Endometrial microvascular endothelial cells (primary cell): ENCODE results near the gene SENP8. TPM values are rescaled to one million over a fixed set of nuclear protein-coding genes. Genes with fewer than 3 reads are reported as not detected.

Source experiments
- in situ Hi-C: cut with HindIII; loops from 2 replicates; pipeline ENCODE4 v1.10.0; 2017; ENCODE audit warnings: low sequenced_read_pairs, low pct_unique_long_range_greater_than_20kb; ENCODE audit errors: inconsistent ontology term
- total RNA-seq: library from RNA; depleted of rRNA; stranded (reverse); fragments of >200 nt; gene quantifications from one replicate; pipeline ENCODE4 v1.2.3, GENCODE V29; 2015; ENCODE audit errors: inconsistent ontology term

SENP8 gene
- total RNA-seq, 1 donor from 2014 or later = 2.0 TPM

DNA sequence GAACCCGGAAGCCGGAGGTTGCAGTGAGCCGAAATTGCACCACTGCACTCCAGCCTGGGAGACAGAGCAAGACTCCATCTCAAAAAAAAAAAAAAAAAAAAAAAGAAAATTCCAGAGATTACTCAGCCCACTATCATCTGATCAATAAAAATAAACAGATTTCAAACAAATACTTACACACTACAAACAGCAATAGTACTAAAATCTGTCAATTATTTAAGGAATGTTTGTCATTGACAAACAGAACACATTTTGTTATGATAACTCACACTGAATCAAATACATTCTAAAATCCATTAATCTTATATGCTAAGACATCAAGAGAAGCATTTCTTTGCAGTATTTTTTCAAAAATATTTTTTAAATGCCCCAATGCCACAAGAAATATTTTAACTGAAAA is 7.8 kb upstream of the SENP8 start:
- in situ Hi-C loops = no loop called here

DNA sequence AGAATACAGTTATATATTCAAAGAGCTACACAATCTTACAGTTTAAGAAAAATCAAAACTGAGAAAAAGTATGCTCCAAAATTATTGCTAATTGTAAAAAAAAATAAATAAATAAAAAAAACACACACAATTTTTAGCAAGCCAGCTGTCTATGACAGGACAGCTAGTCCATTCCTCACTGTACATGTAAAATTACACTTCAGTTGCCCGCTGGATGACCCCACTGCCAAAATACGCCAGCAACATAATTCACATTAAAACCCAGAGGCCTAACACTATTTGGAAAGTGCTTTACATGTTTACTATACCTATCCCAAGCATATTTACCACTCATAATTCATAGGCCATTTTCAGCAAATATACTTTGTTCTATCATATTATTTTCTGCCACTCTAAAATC is 6.1 kb upstream of the SENP8 start:
- in situ Hi-C loops = no loop called here

DNA sequence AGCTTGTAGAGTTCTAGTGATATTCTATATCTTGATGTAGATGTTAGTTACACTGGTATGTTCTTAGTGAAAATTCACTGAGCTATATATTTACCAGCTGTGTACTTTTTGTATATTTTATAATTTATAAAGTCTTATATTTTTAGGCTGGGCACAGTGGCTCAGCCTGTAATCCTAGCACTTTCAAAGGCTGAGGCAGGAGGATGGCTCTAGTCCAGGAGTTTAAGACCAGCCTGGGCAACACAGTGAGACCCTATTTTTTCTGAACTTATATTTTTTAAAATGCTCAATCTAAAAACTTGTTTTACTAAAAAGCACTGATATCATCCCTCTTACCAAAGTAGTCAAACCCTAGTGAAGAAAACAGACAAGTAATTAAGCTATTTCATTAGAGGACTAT is 5.4 kb upstream of the SENP8 start:
- in situ Hi-C loops = no loop called here

DNA sequence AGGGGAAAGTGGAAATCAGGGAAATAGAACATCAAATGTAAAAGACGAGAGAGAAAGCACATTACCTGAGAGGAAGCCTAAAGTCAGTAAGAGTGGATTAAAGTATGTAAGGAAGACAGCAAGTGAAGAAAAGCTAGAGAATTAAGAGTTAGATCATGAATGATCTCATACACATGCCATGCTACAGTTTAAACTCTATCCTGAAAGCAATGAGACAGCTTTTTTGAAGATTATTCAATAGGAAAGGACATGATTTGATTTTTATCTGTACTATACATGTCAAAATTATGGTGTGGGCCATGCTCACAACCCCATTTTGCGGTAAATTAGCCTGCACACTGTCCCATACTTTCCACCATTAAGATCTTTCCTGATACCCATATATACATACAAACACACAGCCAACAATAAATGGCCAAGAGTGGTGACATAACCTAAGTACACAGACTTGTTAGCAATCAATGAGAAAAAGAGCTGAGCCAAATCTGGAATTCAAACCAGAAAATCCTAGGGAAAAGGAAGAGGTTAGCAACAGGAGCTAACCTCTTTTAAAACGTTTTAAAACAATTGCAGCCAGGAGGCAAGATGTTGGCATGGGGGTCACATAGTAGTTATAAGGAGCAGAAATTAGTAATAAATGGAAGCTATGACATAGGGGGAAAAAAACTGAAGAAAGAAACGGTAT is 4.7 kb upstream of the SENP8 start:
- in situ Hi-C loops = no loop called here

DNA sequence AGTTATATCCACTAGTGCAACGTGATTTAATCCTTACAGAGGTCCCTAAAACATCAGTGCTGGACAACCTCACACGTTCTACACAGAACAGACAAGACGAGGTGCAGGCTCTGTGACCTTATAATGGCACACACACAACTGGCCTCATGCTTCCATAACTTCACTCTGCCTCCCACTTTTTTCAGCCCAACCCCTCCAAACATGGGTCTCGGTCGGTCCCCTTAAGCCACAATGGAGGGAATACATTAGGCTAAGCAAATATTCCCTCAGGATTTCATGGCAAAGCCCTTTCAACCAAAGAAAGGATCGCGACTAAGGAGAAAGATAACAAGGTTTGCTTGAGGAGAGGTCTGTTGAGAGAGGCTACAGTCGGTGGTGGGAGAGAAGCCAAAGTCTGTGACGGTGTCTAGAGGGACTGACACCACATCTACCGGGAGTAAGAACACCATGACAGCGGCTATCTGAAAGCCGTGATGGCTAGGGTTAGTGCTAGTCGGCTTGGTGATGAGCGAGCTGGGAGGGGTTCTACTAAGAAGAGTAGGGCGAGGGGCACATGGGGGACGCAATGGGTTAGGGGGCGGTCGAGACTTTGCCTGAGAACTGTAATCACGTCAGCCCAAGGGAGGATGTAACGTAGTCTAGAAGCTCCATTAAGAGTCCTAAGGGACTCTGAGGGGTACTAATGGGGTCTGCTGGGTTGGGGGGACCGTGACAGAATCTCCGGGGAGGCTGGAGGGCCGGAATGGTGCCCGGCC is 1.3 kb upstream of the SENP8 start:
- in situ Hi-C loops = no loop called here

DNA sequence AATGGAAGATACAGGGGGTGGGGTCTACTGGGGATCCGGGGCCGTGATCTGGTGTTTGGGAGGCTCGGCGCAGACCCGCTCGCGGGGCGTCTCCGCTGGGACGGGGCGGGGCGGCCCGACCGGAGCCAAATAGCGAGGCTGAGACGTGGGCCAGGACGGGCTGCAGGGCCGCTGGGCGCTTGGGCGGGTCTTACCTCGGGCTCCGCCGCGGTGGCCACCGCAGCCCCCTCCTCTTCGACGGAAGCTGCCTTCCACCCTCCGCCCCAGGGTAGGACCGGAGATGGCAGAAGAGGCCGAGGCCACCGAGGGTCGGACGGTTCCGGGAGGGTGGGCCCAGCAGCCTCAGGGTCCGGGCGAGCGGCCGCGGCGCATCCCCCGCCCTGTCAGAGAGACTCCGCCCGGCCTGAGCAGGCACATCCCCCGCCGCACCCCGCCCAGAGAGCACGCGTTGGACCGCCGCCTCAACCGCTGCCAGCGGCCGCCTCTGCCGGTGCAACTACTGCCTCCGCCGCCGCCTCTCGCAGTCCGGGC is 652 bp upstream of the SENP8 start:
- in situ Hi-C loops = no loop called here

DNA sequence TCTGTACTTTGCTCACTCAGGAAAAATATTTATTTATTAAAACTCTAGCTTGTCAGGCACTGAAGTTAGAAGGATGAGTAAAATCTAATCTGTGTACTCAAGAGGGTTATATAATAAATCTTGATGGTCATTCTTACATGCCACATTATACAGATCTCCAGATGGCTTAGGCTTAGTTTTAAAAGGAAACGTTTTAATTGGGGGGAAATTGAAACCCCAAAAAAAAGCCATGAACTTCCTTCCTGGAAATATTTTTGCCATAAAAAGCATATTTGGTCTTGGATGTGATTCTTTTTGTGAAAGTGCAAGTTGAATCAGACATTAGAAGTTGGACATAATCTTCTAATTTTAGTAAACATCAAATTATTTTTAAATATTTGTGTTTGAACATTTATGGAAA is 6.0 kb downstream of the SENP8 start:
- in situ Hi-C loops = no loop called here

DNA sequence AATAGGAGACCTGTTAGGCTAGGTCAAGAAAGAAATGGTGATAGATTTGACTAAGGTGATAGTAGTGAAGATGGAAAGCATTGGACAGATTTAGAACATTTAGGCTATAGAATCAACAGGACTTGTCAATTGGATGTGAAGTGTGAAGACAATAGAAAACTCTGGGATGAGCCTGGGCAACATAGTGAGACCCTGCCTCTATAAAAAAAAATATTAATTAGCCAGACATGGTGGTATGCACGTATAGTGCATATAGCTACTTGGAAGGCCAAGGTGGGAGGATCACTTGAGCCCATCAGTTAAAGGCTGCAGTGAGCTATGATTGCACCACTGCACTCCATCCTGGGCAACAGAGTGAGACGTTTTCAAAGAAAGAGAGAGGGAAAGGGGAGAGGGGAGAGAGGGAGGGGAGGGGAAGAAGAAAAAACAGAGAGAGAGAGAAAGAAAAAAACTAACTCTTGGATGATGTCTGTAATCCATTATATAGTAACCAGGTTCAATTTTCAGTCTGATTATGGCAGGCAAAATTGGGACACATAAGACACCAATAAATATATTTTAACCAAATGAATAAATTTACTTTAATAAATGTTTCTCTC is 9.6 kb downstream of the SENP8 start:
- in situ Hi-C loops = no loop called here

DNA sequence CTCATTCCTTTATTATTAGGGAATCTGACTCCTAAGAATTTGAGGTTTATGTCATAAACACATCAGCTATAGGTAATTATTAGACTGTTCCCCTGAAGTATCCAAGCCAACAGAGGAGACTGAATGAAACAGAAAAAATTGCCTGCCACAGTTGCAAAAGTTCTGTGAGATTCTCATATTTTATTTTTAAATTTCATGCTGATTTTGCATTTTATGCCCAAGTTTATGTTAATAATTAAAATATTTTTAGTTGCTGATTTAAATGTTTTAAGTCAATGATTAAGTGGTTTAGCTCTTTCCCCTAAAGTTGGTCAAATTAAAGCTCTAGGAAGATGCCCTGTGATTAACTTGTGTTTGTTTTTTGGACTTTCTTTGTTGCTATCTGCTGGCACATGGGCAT is 10.2 kb downstream of the SENP8 start:
- in situ Hi-C loops = no loop called here

DNA sequence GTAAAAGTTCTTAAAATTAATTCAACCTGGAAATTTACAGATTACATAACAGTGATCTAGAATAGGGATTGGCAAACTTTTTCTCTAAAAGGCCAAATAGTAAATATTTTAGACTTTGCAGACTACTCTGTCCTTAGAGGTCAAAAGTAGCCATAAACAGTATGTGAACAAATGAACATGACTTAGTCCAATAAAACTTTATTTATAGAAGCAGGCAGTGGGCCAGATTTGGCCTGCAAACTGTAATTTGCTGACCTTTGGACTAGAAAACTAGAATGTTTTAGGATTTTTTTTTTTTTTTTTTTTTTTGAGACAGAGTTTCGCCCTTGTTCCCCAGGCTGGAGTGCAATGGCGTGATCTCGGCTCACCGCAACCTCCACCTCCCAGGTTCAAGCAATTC is 12.1 kb downstream of the SENP8 start:
- in situ Hi-C loops = no loop called here

DNA sequence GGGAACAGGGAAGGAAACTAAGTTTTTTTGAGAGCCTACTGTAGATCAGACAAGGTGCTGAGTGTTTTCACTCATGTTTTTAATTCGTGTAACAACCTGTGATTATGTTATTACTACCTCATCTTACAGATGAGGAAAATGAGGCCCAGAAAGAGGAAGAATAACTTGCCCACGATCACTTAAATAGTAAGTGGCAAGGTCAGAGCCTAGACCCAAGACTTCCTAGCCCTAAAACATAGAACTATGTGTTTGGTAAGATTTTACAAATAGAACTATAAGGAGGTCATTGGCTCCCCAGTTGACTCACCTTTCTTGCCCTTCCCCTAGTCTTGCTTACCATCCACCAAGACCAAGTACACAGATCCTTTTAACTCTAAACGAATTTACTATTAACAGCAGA is 13.7 kb downstream of the SENP8 start:
- in situ Hi-C loops = no loop called here

DNA sequence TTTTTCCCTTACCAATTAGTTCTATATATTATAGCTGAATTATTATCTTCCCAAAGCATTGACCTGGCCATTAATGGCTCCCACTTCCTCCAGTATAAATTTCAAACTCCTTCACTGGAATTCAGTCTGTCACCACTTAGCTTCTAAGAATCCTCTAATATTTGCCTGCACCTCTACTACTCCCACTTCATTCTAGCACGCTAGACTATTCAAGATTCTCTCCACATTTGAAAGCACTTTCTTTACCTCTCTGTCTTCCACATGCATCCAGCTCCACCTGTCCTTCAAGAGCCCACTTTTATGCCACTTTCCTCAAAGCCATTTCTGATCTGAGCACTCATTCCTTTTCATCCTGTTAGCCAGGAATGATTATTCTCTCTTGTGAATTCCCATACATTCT is 15.0 kb downstream of the SENP8 start:
- in situ Hi-C loops = no loop called here

DNA sequence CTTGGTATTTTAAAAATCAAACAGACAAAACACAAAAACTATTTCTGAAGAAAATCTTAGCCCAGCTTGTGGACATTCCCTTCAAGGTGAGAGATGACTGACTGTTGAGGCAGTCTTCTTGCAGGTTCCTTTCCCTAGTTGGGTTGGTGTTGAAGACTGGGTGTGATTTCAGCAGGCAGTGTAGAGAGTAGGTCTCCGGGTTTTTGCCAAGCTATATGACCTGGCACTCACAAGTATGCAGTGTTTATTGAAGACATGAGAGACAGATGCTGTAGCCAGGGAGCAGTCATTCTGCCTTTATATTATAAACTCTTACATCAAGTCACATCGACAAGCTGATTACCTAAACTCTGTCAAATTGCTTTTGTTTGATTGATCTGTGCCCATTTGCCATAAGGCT is 17.5 kb downstream of the SENP8 start:
- in situ Hi-C loops = no loop called here

DNA sequence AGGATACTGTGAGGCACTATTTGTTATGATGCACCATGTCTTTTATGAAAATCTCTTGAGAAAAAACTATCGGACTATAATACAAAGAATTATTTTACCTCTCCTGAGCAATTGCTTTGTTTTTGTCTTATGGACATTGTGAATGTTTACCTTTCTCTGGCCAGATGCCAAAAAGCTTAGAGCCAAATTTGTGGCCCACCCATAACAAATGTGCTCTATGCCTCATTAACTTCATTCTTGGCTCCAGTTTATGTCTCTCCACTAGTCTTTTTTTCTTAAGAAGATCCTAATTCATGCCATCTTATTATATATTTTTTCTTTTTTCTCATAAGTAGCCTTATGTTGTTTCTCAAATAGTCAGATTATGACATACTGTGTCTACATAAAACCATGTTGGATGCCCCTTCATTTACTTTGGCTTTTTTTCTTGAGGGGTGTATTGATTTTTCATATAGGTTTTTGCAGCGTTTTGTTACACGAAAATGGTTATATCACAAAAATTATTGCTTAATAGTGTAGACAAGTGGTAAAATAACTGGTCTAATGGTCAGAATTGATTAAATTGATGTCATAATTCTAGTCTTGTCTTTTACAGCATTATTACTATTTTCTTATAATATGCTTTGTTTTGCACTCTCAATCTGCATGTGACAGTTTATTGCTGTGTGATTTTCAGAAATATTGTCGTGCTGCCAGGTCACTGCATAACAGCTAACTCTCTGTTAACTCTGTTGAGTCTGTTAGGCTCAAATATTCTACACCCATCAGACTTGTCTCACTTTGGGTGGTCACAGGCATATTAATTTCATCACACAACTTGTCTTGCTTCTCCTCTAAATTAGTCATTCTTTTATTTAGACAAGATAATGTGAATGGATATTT is 18.2 kb downstream of the SENP8 start:
- in situ Hi-C loops = no loop called here

DNA sequence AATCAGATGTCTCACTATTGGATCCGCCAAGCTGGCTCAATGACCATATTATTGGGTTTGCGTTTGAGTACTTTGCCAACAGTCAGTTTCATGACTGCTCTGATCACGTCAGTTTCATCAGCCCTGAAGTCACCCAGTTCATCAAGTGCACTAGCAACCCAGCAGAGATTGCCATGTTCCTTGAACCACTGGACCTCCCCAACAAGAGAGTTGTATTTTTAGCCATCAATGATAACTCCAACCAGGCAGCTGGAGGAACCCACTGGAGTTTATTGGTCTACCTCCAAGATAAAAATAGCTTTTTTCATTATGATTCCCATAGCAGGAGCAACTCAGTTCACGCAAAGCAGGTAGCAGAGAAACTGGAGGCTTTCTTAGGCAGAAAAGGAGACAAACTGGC is 21.5 kb downstream of the SENP8 start:
- in situ Hi-C loops = no loop called here

DNA sequence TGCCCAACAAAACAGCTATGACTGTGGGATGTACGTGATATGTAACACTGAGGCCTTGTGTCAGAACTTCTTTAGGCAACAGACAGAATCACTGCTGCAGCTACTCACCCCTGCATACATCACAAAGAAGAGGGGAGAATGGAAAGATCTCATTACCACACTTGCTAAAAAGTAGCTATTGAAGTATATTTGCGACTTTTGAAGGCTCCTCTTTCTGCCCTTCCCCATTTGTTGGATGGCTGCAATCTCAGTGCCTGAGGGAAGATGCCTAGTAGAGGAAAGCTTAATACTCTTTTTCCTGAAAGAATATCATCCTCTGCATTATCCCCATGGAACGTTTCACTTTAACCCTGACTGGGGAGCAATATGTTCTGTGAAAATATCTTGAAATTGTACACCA is 21.9 kb downstream of the SENP8 start:
- in situ Hi-C loops = no loop called here

DNA sequence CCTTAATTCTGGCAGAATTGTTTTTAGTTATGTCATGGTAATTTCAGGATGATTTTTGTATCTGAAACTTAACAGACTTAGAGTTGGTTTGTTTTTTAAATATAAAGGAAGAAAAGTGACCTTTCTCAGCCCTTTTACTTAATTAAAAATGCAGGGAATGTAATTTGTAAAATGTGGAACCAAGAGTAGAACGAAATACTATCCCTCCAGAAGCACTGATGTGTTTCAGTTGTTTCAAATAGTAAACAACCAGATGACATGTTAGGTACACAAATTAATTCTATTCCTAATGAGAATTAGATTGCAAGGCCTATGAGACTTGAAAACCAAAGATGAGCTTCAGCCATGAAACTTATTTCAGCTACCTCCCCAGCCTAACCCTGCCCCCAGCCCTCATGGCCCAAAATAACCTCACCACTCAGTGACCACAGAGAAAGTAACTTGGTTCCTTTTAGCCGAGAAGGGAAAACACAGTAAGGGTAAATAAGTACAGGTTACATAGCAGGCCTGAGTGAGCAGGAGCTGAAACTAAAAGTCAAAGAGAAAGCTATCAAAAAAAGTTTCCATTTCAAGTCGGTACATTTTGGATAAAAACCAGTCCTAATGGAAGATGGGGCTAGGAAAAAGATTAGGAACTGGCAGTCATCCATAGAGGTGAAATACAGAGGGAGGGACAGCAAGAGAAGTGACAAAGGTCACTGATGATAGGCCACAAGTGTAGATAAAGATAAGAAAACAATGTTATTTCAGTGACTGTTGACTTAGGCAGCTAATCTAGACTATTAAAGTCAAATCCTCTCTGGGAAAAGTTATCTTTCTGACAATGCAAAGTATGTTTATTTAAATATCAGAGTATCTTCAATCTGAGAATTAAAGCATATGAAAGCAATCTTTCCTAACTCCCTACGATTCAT is 23.2 kb downstream of the SENP8 start:
- in situ Hi-C loops = no loop called here

DNA sequence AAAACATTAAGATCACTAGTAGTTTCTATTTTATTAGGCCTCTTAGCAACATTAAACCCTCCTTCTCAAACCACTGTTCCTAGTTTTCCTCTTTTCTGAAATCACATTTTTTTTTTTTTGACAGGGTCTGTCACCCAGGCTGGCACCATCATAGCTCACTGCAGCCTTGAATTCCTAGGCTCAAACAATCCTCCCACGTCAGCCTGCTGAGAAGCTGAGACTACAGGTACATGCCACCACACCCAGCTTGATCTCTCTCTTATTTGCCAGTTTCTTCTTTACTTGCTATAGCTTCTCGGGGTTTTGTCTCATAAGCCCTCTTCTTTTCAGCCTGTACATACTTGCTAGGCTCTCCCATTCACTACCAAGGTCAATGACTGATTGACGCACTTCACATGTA is 28.0 kb downstream of the SENP8 start:
- in situ Hi-C loops = no loop called here
